ENCODE data around the gene PRDX1.
A peak's percentile ranks its signal among the peaks of the same experiment; 100 is the strongest.
"Not testable (repeated sequence)": the region's sequence is repeated elsewhere in the genome, so short reads cannot be mapped to it uniquely, and the experiment has no call there.

Gene PRDX1

GRCh38 chr1:45503462-45504360 lies 18.0 kb downstream of the PRDX1 start:
- DNase-seq (ENCODE audit: low spot score), result no peak

GRCh38 chr1:45501505-45501859 lies 20.2 kb downstream of the PRDX1 start:
- no peak for DNase-seq (ENCODE audit: low spot score)

DNA sequence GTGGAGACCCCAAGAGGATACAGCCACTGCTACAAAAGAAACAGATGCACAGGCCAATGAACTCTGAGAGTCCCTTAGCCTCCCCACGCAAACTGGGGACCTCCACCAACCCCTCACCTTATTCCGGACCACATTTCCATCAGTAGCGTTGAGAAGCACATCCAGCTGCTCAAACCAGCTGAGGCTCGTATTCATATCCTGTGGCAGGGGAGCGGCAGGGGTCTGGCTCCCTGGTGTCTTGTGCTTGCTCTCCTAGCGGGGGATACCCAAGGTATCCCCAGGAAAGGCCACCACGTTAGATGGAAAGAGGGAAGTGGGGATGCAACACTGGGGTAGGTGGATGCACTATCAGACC lies 22.3 kb downstream of the PRDX1 start:
- no peak for DNase-seq (ENCODE audit: low spot score)

GRCh38 chr1:45498279-45498678 lies 23.4 kb downstream of the PRDX1 start:
- no peak for DNase-seq (ENCODE audit: low spot score)

- peak; percentile 39 for DNase-seq (ENCODE audit: low spot score)
Observed at GRCh38 chr1:45493116-45493697, 28.5 kb downstream of the PRDX1 start.

DNA sequence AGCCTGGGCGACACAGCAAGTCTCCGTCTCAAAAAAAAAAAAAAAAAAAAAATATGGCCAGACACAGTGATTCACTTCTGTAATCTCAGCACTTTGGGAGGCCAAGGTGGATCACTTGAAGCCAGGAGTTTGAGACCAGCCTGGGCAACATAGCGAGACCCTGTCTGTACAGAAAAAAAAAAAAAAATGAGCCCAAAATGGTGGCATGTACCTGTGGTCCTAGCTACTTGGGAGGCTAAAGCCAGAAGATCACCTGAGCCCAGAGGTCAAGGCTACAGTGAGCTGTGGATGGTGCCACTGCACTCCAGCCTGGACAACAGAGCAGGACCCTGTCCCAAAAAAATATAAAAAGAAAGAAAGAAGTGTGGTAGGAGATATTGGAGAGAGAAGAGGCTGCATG lies 29.0 kb downstream of the PRDX1 start:
- no peak for DNase-seq (ENCODE audit: low spot score)

DNA sequence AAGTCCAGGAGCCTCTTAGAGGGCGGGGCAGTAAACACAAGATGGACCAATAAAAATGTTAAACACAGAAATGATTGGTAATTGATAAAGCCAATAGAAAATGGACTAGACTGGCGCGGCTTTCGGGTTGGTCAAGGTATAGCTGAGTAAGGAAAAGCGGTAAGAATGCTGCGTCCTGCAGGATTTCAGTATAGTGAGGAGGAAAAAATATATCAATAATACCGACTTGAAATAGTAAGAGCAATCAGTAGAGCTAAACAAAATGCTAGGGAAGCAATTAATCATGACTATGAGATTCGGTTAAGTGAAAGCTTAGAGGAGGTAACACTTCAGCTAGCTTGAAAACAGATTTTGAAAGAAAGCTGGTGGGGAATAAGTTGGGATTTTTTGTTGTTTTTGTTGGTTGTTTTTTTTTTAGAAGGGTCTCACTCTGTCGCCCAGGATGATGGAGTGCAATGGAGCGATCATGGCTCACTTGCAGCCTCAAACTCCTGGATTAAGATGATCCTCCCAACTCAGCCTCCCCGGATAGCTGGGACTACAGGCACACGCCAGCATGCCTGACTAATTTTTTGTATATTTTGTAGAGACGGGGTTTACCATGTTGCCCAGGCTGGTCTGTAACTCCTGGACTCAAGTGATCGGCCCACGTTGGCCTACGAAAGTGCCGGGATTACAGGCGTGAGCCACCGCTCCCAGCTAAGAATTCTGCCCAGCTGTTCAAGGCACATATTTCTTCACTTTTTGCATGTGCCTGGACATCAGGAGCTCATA lies 30.0 kb downstream of the PRDX1 start:
- no peak for DNase-seq (ENCODE audit: low spot score)

GRCh38 chr1:45490626-45491486 lies 30.8 kb downstream of the PRDX1 start, which contains the start of gene TESK2:
TSS of gene TESK2 (minus strand) at chr1:45491163. CDS start at chr1:45457785, 33,378 bp downstream.
- DNase-seq (ENCODE audit: low spot score), result peak; percentile 75

DNA sequence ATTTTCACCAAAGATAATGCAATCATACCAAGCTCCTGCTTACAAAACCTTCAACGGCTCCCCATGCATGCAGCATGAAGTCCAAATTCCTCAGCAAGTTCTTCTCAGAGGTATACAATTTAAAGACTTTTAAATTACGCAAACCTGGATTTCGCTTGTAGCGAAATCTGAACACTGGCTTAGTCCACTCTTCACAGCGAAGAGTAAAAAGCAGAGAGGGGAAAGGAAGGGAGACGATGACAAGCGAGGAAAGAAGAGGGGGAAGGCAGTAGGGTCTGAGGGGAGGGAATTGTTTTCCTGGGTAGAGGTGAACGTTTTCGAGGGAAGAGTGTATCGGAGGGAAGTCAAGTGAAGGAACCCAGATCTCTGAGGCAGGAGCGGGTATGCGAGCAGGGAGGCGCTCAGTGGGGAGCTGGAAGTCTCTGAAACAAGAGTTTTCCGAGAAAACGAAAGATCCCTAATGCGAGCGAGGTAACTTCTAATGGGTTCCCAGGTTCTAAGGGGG lies 31.5 kb downstream of the PRDX1 start:
- DNase-seq (ENCODE audit: low spot score), result no peak

GRCh38 chr1:45489379-45489778 lies 32.3 kb downstream of the PRDX1 start:
- not testable (repeated sequence) for DNase-seq (ENCODE audit: low spot score)

DNA sequence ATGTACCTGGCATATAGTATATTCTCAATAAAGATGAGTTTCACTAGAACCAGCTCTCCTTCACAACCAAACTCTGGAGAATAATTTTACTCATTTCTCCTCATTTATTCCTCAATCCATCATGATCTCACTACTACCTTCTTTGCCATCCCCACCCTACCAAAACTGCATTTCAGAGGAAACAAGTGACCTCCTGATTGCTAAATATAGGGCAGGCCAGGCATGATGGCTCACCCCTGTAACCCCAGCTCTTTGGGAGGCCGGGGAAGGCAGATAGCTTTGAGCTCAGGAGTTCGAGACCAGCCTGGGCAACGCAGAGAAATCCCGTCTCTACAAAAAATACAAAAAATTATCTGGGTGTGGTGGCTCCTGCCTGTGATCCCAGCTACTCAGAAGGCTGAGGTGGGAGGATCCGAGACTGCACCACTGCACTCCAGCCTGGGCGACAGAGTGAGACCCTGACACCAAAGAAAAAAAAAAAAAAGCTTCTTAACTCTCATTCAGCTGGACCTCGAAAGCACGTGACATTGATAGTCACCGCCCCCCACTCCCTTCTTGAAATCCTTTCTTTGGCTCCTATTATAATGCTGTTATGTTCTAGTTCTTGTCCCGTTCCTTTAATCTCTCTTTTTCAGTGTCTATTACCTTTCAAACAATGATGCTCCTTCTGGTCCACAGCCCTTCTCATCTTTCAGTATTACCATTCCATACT lies 32.9 kb downstream of the PRDX1 start:
- DNase-seq (ENCODE audit: low spot score), result no peak

DNA sequence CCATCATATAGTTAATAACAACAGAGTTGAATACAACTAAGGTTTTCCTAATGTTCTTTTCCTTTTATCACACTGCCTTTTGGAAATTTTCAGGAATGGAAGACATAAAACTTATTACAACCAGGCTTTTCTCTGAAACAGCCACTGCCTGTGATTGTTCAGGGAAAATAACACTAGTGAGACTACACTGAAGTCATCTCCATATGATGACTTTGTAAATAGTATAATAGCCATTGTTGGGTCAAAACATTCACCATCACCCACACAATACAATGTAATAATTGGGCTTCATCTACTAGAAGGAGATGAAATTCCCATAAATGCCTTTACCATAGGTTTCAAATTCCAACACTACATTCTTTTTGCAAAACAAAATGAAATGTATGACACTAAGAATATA lies 35.7 kb downstream of the PRDX1 start:
- DNase-seq (ENCODE audit: low spot score), result no peak

- DNase-seq (ENCODE audit: low spot score), result no peak
Observed at GRCh38 chr1:45479039-45479748, 42.5 kb downstream of the PRDX1 start.

DNA sequence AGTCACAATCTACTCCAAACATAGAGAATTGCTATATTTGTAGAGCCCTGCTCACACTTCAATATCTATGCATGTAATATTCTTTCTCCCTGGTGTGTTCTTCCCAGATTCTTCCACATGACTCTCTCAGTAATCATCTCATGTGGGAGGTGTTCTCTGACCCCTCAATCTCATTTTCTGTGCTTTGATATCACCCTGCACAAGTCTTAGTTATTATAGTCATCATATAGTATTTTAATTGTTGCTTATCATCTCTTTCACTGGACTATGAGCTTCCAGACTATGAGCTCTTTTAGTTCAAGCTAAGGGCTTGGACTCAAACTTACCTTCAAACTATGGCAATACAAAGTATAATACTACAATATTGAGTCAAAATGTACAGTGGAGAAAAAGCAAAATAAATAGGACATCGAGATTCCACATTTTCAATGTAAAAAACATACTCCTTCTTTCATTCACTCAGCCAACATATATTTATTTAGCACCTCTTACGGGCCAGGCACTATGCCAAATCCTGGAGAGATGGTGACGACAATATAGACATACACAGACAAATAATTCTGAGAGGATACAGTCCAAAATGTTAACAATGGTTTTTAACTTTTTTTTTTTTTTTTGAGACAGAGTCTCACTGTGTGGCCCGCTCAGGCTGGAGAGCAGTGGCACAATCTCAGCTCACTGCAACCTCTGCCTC lies 43.4 kb downstream of the PRDX1 start:
- DNase-seq (ENCODE audit: low spot score), result no peak

DNA sequence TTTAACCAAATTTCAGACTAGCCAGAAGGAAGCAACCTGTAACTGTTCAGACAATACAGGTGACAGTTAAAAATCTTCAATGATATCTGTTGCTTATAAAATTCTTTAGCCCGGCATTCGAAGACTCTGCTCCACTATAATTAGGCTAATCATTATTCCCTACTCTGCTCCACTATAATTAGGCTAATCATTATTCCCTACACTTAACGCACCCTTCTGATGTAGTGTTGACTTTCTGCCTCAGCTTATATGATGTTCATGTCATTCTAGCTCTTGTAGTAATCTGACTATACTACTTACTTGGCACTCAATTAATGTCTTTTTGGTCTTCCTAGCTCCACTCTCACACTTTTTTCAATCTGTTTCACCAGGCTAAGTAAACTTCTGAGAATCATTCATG lies 44.0 kb downstream of the PRDX1 start:
- no peak for DNase-seq (ENCODE audit: low spot score)

GRCh38 chr1:45474194-45474593 lies 47.5 kb downstream of the PRDX1 start:
- not testable (repeated sequence) for DNase-seq (ENCODE audit: low spot score)

DNA sequence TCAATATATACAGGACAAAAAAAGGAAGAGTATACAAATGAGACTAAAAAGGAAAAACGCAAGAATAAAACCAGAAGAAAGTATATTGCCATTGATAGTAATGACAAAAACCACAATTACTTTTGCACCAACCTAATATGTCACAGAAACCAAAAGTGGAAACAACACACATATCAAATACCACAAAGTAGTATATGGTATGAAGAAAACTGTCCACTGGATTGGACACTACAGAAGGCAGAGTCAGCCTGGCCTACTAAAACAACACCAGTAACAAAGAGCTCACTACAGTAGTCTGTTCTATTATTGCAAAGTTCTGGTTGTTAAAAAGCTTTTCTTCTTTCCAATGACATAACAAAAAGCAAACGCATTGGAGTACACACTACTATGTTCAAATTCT lies 48.4 kb downstream of the PRDX1 start:
- no peak for DNase-seq (ENCODE audit: low spot score)

GRCh38 chr1:45470306-45470798 lies 51.3 kb downstream of the PRDX1 start:
- DNase-seq (ENCODE audit: low spot score), result no peak

DNA sequence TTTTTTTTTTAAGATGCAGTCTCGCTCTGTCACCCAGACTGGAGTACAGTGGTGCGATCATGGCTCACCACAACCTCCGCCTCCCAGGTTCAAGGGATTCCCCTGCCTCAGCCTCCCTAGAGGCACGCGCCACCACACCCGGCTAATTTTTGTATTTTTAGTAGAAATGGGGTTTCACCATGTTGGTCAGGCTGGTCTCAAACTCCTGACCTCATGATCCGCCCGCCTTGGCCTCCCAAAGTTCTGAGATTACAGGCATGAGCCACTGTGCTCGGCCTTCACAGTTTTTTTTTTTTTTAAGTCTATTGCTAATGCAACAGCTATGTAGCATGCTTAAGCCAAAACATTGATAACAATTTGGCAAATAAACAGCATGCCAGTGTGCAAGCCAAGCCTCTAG lies 54.3 kb downstream of the PRDX1 start:
- DNase-seq (ENCODE audit: low spot score), result not testable (repeated sequence)

DNA sequence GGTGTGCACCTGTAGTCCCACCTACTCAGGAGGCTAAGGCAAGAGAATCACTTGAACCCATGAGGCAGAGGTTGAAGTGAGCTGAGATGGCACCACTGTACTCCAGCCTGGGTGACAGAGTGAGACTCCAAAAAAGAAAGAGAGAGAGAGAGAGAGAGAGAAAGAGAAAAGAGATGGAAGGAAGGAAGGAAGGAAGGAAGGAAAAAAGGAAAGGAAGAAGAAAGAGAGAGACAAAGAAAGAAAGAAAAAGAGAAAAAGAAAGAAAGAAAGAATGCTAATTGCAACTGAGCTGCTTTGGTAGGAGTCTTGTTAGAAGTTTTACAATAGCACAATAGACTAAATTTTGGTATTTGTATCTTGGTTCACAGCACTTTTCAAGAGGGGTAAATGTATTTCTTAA lies 56.4 kb downstream of the PRDX1 start:
- no peak for DNase-seq (ENCODE audit: low spot score)
